Measurements from ENCODE around the gene ARHGAP6.
"Not testable (repeated sequence)": the region's sequence is repeated elsewhere in the genome, so short reads cannot be mapped to it uniquely, and the experiment has no call there.

ARHGAP6 gene

GRCh38 chrX:11519234-11519633 lies 146.5 kb downstream of the ARHGAP6 start:
- not testable (repeated sequence) for DNase-seq

GRCh38 chrX:11509786-11510185 lies 155.9 kb downstream of the ARHGAP6 start:
- no peak for DNase-seq

GRCh38 chrX:11504234-11504633 lies 161.5 kb downstream of the ARHGAP6 start:
- no peak for DNase-seq

GRCh38 chrX:11499076-11500044 lies 166.4 kb downstream of the ARHGAP6 start:
- no peak for DNase-seq

GRCh38 chrX:11491375-11491774 lies 174.3 kb downstream of the ARHGAP6 start:
- DNase-seq, result not testable (repeated sequence)

- DNase-seq, result no peak
Measured at GRCh38 chrX:11484290-11484689, 181.4 kb downstream of the ARHGAP6 start.

- DNase-seq, result no peak
Measured at GRCh38 chrX:11481035-11481434, 184.7 kb downstream of the ARHGAP6 start.

GRCh38 chrX:11480626-11481025 lies 185.1 kb downstream of the ARHGAP6 start:
- no peak for DNase-seq

- no peak for DNase-seq
Measured at GRCh38 chrX:11478911-11479310, 186.8 kb downstream of the ARHGAP6 start.

GRCh38 chrX:11478026-11478425 lies 187.7 kb downstream of the ARHGAP6 start:
- DNase-seq, result no peak

GRCh38 chrX:11474576-11474975 lies 191.1 kb downstream of the ARHGAP6 start:
- no peak for DNase-seq

- DNase-seq, result no peak
Measured at GRCh38 chrX:11474021-11474420, 191.7 kb downstream of the ARHGAP6 start.

- no peak for DNase-seq
Measured at GRCh38 chrX:11472879-11473278, 192.8 kb downstream of the ARHGAP6 start.

GRCh38 chrX:11472381-11472780 lies 193.3 kb downstream of the ARHGAP6 start:
- DNase-seq, result no peak

- no peak for DNase-seq
Measured at GRCh38 chrX:11470250-11470974, 195.3 kb downstream of the ARHGAP6 start.

- no peak for DNase-seq
Measured at GRCh38 chrX:11465648-11466411, 199.9 kb downstream of the ARHGAP6 start.

- DNase-seq, result no peak
Measured at GRCh38 chrX:11464836-11465463, 200.8 kb downstream of the ARHGAP6 start.

GRCh38 chrX:11464380-11464779 lies 201.3 kb downstream of the ARHGAP6 start:
- DNase-seq, result no peak

GRCh38 chrX:11462648-11463047 lies 203.1 kb downstream of the ARHGAP6 start:
- no peak for DNase-seq

GRCh38 chrX:11462136-11462535 lies 203.6 kb downstream of the ARHGAP6 start:
- DNase-seq, result no peak

- no peak for DNase-seq
Measured at GRCh38 chrX:11461201-11462001, 204.3 kb downstream of the ARHGAP6 start.

GRCh38 chrX:11460347-11460746 lies 205.4 kb downstream of the ARHGAP6 start:
- DNase-seq, result no peak

Measured in NCI-H526 (cell line).